LNCAP (cell line): ENCODE measurements around the gene CDC20.

Experiments used
- TF ChIP-seq, protein P1 (sequence below): fragments of 450-650 bp; IDR thresholded peaks from 2 replicates; pipeline ENCODE4 v1.5.1; 2017; ENCODE audit warnings: mild to moderate bottlenecking

The CDC20 gene

DNA sequence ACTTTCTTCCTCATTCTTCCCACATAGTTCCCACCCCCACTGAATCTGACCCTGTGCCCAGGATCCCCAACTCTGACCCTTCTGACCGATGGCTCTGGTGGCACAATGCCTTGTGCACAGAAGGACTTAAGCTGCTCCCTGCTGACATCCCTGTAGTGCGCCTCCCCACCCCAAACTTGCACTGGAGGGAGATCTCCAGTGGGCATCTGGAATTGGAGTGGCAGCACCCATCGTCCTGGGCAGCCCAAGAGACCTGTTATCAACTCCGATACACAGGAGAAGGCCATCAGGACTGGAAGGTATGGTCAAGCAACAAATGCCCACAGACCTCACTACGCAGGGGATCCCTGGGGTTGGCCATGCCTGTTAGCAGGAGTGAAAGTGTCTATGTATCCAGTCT, 12.1 kb upstream of the CDC20 start:
- TF ChIP-seq, protein P1, sequence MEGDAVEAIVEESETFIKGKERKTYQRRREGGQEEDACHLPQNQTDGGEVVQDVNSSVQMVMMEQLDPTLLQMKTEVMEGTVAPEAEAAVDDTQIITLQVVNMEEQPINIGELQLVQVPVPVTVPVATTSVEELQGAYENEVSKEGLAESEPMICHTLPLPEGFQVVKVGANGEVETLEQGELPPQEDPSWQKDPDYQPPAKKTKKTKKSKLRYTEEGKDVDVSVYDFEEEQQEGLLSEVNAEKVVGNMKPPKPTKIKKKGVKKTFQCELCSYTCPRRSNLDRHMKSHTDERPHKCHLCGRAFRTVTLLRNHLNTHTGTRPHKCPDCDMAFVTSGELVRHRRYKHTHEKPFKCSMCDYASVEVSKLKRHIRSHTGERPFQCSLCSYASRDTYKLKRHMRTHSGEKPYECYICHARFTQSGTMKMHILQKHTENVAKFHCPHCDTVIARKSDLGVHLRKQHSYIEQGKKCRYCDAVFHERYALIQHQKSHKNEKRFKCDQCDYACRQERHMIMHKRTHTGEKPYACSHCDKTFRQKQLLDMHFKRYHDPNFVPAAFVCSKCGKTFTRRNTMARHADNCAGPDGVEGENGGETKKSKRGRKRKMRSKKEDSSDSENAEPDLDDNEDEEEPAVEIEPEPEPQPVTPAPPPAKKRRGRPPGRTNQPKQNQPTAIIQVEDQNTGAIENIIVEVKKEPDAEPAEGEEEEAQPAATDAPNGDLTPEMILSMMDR = no peak

DNA sequence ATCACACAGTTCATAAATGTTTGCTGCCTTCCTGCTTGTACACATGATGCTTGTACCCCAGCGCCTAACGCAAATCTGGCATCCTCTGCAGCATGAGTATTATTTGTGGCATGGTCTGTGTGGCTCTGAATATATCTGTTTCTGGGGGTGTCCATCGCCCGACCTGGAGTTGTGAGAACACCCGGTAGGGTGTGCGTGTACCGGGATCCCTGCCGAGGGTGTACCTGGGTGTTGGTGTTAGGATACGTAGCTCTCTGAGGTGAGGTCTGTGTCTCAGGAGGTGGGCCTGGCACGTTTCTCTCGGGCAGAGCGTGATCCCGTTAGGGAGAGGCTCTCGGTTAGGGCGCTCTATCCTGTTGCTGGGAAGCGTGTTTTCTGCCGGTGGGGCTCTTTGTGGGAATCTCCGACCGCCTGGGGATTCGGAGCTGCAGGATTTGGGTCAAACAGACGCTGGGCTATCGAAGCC, 10.4 kb upstream of the CDC20 start:
- TF ChIP-seq, protein P1 = no peak

- TF ChIP-seq, protein P1 = no peak
Observed at GRCh38 chr1:43348809-43349593, 9.8 kb upstream of the CDC20 start.

GRCh38 chr1:43349594-43350306, 9.0 kb upstream of the CDC20 start:
- TF ChIP-seq, protein P1 = no peak

- TF ChIP-seq, protein P1 = no peak
Observed at GRCh38 chr1:43350976-43351375, 7.8 kb upstream of the CDC20 start.

GRCh38 chr1:43351421-43352350, 7.1 kb upstream of the CDC20 start:
- TF ChIP-seq, protein P1 = no peak

DNA sequence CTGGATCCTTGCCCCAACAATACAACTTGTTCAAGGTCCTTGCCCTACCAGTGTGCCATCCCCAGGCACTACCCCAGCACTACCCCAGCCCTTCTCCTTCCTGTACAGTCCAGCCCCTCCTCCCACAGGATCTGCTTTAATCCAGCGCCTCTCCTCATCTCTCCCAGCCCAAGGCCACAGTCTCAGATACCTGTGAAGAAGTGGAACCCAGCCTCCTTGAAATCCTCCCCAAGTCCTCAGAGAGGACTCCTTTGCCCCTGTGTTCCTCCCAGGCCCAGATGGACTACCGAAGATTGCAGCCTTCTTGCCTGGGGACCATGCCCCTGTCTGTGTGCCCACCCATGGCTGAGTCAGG, 6.5 kb upstream of the CDC20 start:
- TF ChIP-seq, protein P1 = no peak
